ENCODE results near the gene LSR. TPM values are rescaled to one million over a fixed set of nuclear protein-coding genes. Genes with fewer than 3 reads are reported as not detected.

LSR gene, protein sequence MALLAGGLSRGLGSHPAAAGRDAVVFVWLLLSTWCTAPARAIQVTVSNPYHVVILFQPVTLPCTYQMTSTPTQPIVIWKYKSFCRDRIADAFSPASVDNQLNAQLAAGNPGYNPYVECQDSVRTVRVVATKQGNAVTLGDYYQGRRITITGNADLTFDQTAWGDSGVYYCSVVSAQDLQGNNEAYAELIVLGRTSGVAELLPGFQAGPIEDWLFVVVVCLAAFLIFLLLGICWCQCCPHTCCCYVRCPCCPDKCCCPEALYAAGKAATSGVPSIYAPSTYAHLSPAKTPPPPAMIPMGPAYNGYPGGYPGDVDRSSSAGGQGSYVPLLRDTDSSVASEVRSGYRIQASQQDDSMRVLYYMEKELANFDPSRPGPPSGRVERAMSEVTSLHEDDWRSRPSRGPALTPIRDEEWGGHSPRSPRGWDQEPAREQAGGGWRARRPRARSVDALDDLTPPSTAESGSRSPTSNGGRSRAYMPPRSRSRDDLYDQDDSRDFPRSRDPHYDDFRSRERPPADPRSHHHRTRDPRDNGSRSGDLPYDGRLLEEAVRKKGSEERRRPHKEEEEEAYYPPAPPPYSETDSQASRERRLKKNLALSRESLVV
- total RNA-seq (10 to 100 TPM; 57.4 to 59.9 TPM), polyA plus RNA-seq (100 to 1,000 TPM in 1 of 3 donors, 10 to 100 TPM in 2; 36.7 to 106 (median 65.7) TPM), total RNA-seq (28.0 to 69.4 (median 50.4) reads per million in 6 experiments)

DNA sequence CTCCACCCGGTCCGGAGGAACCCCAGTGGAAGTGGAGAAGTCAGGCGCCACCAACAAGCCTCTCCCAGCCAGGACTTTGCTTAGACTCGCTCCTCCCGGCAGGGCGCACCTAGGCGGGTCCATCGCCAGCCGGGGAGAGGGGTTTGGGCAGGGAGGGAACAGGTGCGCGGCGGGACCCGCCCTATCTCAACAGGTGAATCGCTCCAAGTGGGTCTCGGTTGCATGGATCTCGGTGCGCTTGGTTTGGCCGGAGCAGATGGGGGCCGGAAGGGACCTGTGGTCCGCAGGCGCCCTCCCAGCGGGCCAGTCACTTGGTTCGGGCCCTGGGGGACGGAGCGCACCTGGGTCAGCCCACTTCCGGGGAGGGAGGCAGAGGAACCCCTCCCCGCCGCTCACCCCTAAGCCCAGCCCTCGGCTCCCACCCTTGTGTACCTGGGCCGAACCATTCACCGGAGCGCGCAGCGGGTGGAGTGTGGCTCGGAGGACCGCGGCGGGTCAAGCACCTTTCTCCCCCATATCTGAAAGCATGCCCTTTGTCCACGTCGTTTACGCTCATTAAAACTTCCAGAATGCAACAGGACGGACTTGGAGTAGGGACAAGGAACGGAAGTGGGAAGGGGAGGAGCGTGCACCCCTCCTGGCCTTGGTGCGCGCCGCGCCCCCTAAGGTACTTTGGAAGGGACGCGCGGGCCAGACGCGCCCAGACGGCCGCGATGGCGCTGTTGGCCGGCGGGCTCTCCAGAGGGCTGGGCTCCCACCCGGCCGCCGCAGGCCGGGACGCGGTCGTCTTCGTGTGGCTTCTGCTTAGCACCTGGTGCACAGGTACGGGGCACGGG, at the start of gene LSR:
LSR (plus strand) TSS at position 693 of the 836 bp plus-strand sequence; CDS start at position 714, 21 bp downstream.
- DNase-seq (peak; percentile 74 to 94 (median 86)), ATAC-seq (peak; percentile 85 to 90)
- Mint-ChIP-seq H3K36me3 (peaks cover 5 to 38% (median 6%) of the 10 kb centered on the region in 3 donors), H3K4me3 (peak within 1 kb of the TSS; percentile 93 to 98 (median 94)), H3K27ac (peak within 1 kb of the TSS; percentile 93 to 99 (median 98)), H3K4me1 (peaks cover 25 to 49% (median 45%) of the 10 kb centered on the region in 4 donors), H3K27me3 (peaks cover 0 to 2% (median 0%) of the 10 kb centered on the region in 5 donors), H3K9me3 (peaks cover 0 to 10% (median 2%) of the 10 kb centered on the region in 9 donors)
- POLR2A ChIA-PET: interaction anchor here (0.6 to 2.4 kb wide), 6 partner anchors 19 to 106 kb away, joined by 4 to 24 read pairs (median 5); partner anchors contain the start of gene USF2

DNA sequence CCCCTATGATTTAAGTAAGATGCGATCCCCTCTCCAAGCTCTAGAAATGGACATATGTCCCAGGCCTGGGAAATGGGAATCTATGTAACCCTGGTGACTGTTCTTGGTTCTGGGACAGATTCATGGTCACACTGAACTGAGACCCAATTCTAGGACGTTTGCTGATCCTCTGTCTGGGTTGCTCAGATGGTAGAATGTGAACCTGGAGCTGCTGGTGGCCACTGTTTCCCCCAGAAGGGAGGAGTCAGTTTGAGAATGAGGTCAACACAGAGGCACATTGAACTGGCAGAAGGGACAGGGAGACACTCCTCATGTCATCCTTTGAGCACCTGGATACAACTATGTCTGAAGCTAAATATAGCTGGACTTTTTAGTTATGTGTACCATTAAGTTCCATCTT, 49.3 kb upstream of the LSR start:
- no peaks in the 10 kb centered on the region for H3K9me3 Mint-ChIP-seq
- no peaks in the 10 kb centered on the region for H3K27me3 Mint-ChIP-seq
- DNase-seq (no peak), ATAC-seq (no peak)
- H3K36me3 Mint-ChIP-seq: no peaks in the 10 kb centered on the region
- H3K27ac Mint-ChIP-seq: peak overlapping the region in 3 of 10 donors; percentile 9 to 47 (median 34)
- H3K4me1 Mint-ChIP-seq: peaks cover 22 to 60% (median 43%) of the 10 kb centered on the region in 4 donors
- no peak overlapping the region for H3K4me3 Mint-ChIP-seq
- POLR2A ChIA-PET: interaction anchor here (0.6 to 2.2 kb wide), 9 partner anchors 9 to 58 kb away, joined by 3 to 10 read pairs (median 4); partner anchors contain the start of gene FAM187B

DNA sequence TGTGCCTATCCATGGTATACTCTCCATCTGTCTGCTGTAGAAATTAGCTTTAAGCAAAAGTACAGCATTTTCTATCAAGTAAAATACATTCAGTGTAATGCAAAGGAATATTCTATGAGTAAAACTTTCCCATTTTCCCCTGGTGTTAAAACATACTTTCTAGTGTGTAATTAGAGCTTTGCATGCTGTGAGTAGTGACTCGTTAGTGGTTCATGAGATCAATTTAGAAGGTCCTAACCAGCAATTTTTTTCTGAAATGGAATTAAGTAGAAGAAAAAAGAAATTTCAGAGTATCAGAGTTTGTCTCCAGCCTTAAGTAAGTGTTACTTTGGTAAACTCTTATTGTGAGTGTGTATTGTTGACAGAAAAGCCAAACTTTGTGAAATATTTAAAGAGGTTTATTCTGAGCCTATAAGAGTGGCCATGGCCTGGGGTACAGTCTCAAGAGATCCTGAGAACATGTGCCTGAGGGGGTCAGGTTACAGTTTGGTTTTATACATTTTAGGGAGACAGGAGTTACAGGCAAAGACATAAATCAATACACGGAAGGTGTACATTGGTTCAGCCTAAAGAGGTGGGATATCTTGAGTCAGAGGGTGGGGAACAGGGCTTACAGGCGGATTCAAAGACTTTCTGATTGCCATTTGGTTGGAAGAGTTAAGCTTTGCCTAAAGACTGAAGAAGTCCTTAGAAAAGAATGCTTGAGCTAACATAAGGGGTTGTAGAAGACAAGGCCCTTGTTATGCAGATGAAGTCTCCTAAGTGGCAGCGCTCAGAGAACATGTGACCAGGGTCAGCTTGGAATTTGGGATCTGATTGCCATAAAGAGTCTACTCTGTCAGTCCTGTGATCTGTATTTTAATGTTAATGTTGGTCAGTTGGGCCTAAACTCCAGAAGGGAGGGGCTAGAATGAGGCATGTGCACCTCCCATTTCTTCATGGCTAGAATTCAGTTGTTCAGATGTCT, 45.8 kb upstream of the LSR start:
- Mint-ChIP-seq H3K4me1 (peaks cover 39 to 88% (median 75%) of the 10 kb centered on the region in 4 donors), H3K36me3 (peaks cover 0 to 3% (median 2%) of the 10 kb centered on the region in 3 donors), H3K4me3 (no peak overlapping the region), H3K27ac (peak overlapping the region; percentile 40 to 99 (median 80)), H3K9me3 (peaks cover 0 to 4% (median 0%) of the 10 kb centered on the region in 9 donors), H3K27me3 (no peaks in the 10 kb centered on the region)
- POLR2A ChIA-PET: interaction anchor here (0.6 to 1.8 kb wide), 17 partner anchors 8 to 65 kb away, joined by 3 to 10 read pairs (median 3); no protein-coding TSS in a partner anchor
- ATAC-seq: no peak
- no peak for DNase-seq

DNA sequence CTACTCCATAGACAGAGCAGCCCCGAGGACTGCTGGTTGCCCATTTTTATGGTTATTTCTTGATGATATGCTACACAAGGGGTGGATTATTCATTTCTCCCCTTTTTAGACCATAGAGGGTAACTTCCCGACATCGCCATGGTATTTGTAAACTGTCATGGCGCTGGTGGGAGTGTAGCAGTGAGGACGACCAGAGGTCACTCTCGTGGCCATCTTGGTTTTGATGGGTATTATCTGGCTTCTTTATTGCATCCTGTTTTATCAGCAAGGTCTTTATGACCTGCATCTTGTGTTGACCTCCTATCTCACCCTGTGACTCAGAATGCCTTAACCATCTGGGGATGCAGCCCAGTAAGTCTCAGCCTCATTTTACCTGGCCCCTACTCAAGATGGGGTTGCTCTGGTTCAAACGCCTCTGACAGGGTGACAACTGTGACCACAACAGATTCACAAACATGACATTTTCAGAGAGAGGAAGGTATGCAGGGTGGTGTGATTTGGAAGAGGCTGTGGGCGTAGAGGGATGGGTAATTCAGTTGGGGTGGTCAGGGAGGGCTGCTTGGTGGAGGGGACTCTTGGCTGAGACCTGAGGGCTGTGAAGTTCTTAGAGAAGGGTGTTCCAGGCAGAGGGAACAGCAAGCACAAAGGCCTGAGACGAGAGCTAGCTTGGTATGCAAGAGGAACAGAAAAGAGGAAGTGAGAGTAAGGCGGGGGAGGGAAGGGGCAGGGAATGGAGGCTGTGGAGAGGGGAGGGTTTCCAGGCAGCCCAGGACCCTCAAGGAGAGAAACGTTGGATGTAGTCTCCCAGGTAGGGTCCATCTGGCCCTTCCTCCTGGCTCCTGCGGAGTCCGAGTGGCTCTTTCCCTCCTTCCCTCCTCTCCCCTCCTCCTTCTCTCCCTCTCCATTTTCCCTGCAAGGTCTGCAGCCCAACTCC, 43.7 kb upstream of the LSR start:
- H3K27me3 Mint-ChIP-seq: no peaks in the 10 kb centered on the region
- H3K36me3 Mint-ChIP-seq: peaks cover 0 to 5% (median 4%) of the 10 kb centered on the region in 3 donors
- ATAC-seq: no peak
- POLR2A ChIA-PET: interaction anchor here (0.5 to 2.1 kb wide), 12 partner anchors 11 to 63 kb away, joined by 3 to 15 read pairs (median 4); partner anchors contain the start of gene USF2
- peaks cover 36 to 89% (median 81%) of the 10 kb centered on the region in 4 donors for H3K4me1 Mint-ChIP-seq
- peak overlapping the region in 9 of 10 donors; percentile 34 to 80 (median 70) for H3K4me3 Mint-ChIP-seq
- peaks cover 0 to 7% (median 2%) of the 10 kb centered on the region in 9 donors for H3K9me3 Mint-ChIP-seq
- peak overlapping the region; percentile 92 to 100 (median 98) for H3K27ac Mint-ChIP-seq
- peak in 2 of 10 donors; percentile 16 to 43 for DNase-seq

DNA sequence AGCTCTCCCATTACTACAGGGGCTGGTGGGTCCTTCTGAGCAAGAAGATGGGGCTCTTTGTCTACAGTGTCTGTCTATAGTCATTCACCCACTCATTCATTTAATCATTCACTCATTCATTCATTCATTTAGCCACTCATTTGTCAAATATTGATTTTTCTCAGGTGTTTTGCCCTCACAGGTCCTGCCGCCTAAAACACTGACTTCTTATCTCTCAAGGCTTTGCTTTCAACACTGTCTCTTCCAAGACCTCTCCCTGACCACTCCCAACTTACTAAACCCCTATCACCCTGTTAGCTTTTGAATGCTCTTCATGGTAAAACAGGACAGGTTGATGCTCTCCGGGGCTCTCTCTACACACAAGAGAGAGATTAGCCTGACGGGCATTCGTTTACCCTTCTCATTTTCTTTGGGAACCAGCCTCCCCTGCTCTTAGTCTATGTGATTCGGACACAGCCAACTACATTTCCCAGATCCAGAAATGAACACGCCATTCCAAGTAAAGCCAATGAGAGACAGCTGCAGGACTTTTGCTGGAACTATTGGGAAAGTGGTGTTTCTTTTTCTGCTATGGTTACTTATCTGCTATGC, 43.0 kb upstream of the LSR start:
- ATAC-seq (no peak), DNase-seq (no peak)
- POLR2A ChIA-PET: interaction anchor here (0.5 to 2.3 kb wide), 20 partner anchors 10 to 127 kb away, joined by 3 to 29 read pairs (median 4); partner anchors contain the start of genes FXYD5 and USF2
- Mint-ChIP-seq H3K27me3 (no peaks in the 10 kb centered on the region), H3K4me1 (peaks cover 36 to 89% (median 78%) of the 10 kb centered on the region in 4 donors), H3K4me3 (peak overlapping the region in 9 of 10 donors; percentile 48 to 80 (median 70)), H3K9me3 (peaks cover 0 to 7% (median 2%) of the 10 kb centered on the region in 9 donors), H3K36me3 (peaks cover 0 to 5% (median 4%) of the 10 kb centered on the region in 3 donors), H3K27ac (peak overlapping the region; percentile 92 to 100 (median 98))

DNA sequence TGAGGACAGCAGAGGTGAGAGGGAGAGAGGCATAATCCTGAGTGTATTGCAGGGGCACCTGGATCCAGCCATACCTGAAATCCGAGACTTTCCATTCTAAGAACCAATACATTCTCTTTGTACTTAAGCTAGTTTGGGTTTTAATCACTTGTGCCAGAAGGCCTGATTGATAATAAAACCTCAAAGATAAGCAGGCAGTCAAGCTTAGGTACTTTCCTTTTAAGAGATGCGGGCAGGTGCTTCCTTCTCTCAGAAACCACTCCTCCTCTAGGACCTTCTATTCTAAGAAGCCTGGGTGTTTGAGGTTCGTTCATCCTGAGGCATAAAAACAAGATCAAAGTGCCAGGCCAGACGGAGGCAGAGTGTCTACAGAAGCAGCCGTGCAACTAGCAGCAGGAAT, 42.4 kb upstream of the LSR start:
- ATAC-seq (peak; percentile 50 to 53), DNase-seq (peak in 9 of 10 donors; percentile 37 to 81 (median 75))
- Mint-ChIP-seq H3K27ac (peak overlapping the region; percentile 92 to 100 (median 98)), H3K4me3 (peak overlapping the region; percentile 6 to 80 (median 67)), H3K27me3 (no peaks in the 10 kb centered on the region), H3K4me1 (peaks cover 35 to 88% (median 79%) of the 10 kb centered on the region in 4 donors), H3K36me3 (peaks cover 0 to 5% (median 4%) of the 10 kb centered on the region in 3 donors), H3K9me3 (peaks cover 0 to 7% (median 2%) of the 10 kb centered on the region in 9 donors)
- POLR2A ChIA-PET: interaction anchor here (0.7 to 2.3 kb wide), 15 partner anchors 9 to 126 kb away, joined by 3 to 29 read pairs (median 5); partner anchors contain the start of genes FXYD5 and USF2

DNA sequence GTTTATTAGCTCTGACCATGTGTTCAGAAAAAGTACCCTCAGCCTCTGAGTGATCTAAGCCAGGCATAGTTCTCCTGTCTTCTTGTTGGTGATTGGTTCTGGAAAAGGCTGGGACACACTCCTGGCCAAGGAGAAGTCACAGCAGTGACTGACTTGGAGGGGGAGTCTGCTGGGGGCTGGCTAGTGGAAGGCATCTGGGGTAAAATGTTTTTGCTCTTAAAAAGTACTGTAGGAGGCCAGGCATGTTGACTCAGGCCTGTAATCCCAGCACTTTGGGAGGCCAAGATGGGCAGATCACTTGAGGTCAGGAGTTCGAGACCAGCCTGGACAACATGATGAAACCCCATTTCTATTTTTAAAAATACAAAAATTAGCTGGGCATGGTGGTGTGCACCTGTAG, 41.9 kb upstream of the LSR start:
- Mint-ChIP-seq H3K36me3 (peaks cover 0 to 5% (median 4%) of the 10 kb centered on the region in 3 donors), H3K27me3 (peaks cover 0 to 1% (median 0%) of the 10 kb centered on the region in 5 donors)

DNA sequence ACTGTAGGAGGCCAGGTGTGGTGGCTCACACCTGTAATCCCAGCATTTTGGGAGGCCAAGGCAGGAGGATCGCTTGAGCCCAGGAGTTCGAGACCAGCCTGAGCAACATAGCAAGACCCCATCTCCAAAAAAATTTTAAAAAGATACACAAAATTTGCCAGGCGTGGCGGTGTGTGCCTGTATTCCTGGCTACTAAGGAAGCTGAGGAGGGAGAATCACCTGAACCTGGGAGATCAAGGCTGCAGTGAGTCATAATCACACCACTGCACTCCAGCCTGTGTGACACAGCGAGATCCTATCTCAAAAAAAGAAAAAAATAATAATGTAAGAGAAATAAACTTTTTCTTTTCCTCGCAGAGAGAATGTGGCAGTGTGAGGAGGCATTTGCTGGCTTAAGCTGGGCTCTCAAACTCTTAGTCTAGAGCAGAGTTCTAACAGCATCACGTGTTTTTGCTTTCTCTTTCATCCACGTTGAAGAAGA, 41.4 kb upstream of the LSR start:
- Mint-ChIP-seq H3K4me1 (peaks cover 43 to 90% (median 84%) of the 10 kb centered on the region in 4 donors), H3K4me3 (peak overlapping the region in 9 of 10 donors; percentile 12 to 70 (median 45)), H3K27ac (peak overlapping the region; percentile 92 to 100 (median 98)), H3K36me3 (peaks cover 0 to 5% (median 4%) of the 10 kb centered on the region in 3 donors), H3K9me3 (peaks cover 0 to 7% (median 2%) of the 10 kb centered on the region in 9 donors), H3K27me3 (peaks cover 0 to 2% (median 0%) of the 10 kb centered on the region in 5 donors)
- peak in 1 of 2 donors; percentile 2 for ATAC-seq
- DNase-seq: peak in 6 of 10 donors; percentile 23 to 69 (median 51)
- POLR2A ChIA-PET: interaction anchor here (1.0 to 2.3 kb wide), 7 partner anchors 22 to 125 kb away, joined by 3 to 29 read pairs (median 3); partner anchors contain the start of gene FXYD5

More for the DNA sequence above, 41.9 kb upstream of the LSR start:
- Mint-ChIP-seq H3K4me1 (peaks cover 37 to 88% (median 79%) of the 10 kb centered on the region in 4 donors), H3K27ac (peak overlapping the region; percentile 92 to 100 (median 98)), H3K9me3 (peaks cover 0 to 7% (median 2%) of the 10 kb centered on the region in 9 donors), H3K4me3 (peak overlapping the region; percentile 6 to 80 (median 67))
- POLR2A ChIA-PET: interaction anchor here (0.8 to 2.3 kb wide), 14 partner anchors 9 to 126 kb away, joined by 3 to 29 read pairs (median 5); partner anchors contain the start of genes FXYD5 and USF2
- DNase-seq (no peak), ATAC-seq (no peak)

DNA sequence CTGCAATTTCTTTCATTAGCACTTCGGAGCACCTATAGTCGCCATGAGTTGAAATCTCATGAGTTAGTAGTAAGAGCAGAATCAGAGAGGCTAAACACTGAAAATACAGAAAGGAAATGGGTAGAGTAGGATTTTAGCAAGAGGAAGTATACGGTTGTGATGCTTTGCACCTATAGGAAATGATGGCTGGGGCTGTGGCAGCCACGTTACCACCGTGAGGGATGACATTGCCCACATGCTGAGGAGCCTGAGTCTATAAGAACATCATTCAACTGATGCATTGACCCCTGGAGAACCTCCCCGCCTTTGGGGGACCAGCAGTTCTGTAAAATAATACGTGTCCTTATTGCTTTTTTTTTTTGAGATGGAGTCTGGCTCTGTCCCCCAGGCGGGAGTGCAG, 40.7 kb upstream of the LSR start:
- H3K27me3 Mint-ChIP-seq: peaks cover 0 to 2% (median 0%) of the 10 kb centered on the region in 5 donors
- peak overlapping the region; percentile 92 to 100 (median 98) for H3K27ac Mint-ChIP-seq
- DNase-seq (no peak), ATAC-seq (no peak)
- H3K4me1 Mint-ChIP-seq: peaks cover 41 to 90% (median 84%) of the 10 kb centered on the region in 4 donors
- POLR2A ChIA-PET: interaction anchor here (0.7 to 2.3 kb wide), 4 partner anchors 28 to 54 kb away, joined by 3 to 29 read pairs (median 5); partner anchors contain the start of gene FXYD5
- H3K9me3 Mint-ChIP-seq: peaks cover 0 to 7% (median 2%) of the 10 kb centered on the region in 9 donors
- peak overlapping the region in 9 of 10 donors; percentile 7 to 70 (median 41) for H3K4me3 Mint-ChIP-seq
- peaks cover 0 to 5% (median 4%) of the 10 kb centered on the region in 3 donors for H3K36me3 Mint-ChIP-seq
